Brain pericyte (primary cell): ENCODE data around the gene MCM8.
A peak's percentile ranks its signal among the peaks of the same experiment; 100 is the strongest.

Experiments
- DNase-seq: peaks from one replicate; pipeline ENCODE4 v3.0.0-alpha.2; 2012; ENCODE audit warnings: low read depth, low spot score

Gene MCM8

GRCh38 chr20:5950271-5951031, at the start of gene MCM8, which contains the start of gene TRMT6:
Gene MCM8, plus strand, starts transcription at chr20:5950652. Its CDS starts 1,364 bp downstream, at chr20:5952016.
Gene TRMT6, minus strand, starts transcription at chr20:5950533. Its CDS starts 128 bp downstream, at chr20:5950405.
- peak; percentile 77 for DNase-seq

GRCh38 chr20:5900908-5901307, 49.5 kb upstream of the MCM8 start:
- DNase-seq = no peak

- DNase-seq = no peak
Observed at GRCh38 chr20:5908981-5909380, 41.5 kb upstream of the MCM8 start.

- DNase-seq = no peak
Observed at GRCh38 chr20:5910186-5910585, 40.3 kb upstream of the MCM8 start.

- DNase-seq = no peak
Observed at GRCh38 chr20:5913166-5913565, 37.3 kb upstream of the MCM8 start.

- no peak for DNase-seq
Observed at GRCh38 chr20:5914859-5915258, 35.6 kb upstream of the MCM8 start.

GRCh38 chr20:5918856-5919625, 31.4 kb upstream of the MCM8 start:
- no peak for DNase-seq

- DNase-seq = no peak
Observed at GRCh38 chr20:5919626-5920544, 30.6 kb upstream of the MCM8 start.

- DNase-seq = no peak
Observed at GRCh38 chr20:5920581-5920980, 29.9 kb upstream of the MCM8 start.

GRCh38 chr20:5923493-5923892, 27.0 kb upstream of the MCM8 start:
- DNase-seq = no peak

GRCh38 chr20:5925551-5925950, 24.9 kb upstream of the MCM8 start:
- no peak for DNase-seq

GRCh38 chr20:5927749-5928462, 22.5 kb upstream of the MCM8 start:
- DNase-seq = no peak

- DNase-seq = no peak
Observed at GRCh38 chr20:5928836-5929715, 21.4 kb upstream of the MCM8 start.

- no peak for DNase-seq
Observed at GRCh38 chr20:5931411-5931810, 19.0 kb upstream of the MCM8 start.

GRCh38 chr20:5932796-5933195, 17.7 kb upstream of the MCM8 start:
- no peak for DNase-seq

GRCh38 chr20:5933802-5934436, 16.5 kb upstream of the MCM8 start:
- no peak for DNase-seq

- no peak for DNase-seq
Observed at GRCh38 chr20:5935384-5935783, 15.1 kb upstream of the MCM8 start.

GRCh38 chr20:5936238-5936637, 14.2 kb upstream of the MCM8 start:
- no peak for DNase-seq

GRCh38 chr20:5938456-5939029, 11.9 kb upstream of the MCM8 start:
- no peak for DNase-seq
